HepG2 (cell line): ENCODE results near the gene MAJIN. TPM values are rescaled to one million over a fixed set of nuclear protein-coding genes. Genes with fewer than 3 reads are reported as not detected.

Experiments used
- CHD4 ChIP-seq: fragments of 200-600 bp; sonication (generic); IDR thresholded peaks from 2 replicates; pipeline ENCODE4 v1.7.0; 2017; ENCODE audit warnings: mild to moderate bottlenecking, low read length, borderline replicate concordance
- ELF4 ChIP-seq: sonication (generic); formaldehyde crosslinking; IDR thresholded peaks from 2 replicates; pipeline ENCODE4 v1.5.0; 2020; ENCODE audit warnings: missing genetic modification reagents, mild to moderate bottlenecking, moderate library complexity, borderline replicate concordance
- HCFC1 ChIP-seq: fragments of 150-350 bp; IDR thresholded peaks from 2 replicates; pipeline ENCODE4 v1.6.1; 2014; ENCODE audit warnings: low read depth, low read length
- NCOR1 ChIP-seq: fragments of 200-600 bp; sonication (generic); IDR thresholded peaks from 2 replicates; pipeline ENCODE4 v1.7.0; 2017; ENCODE audit warnings: antibody characterized with exemption, low read length, borderline replicate concordance
- PHF20 ChIP-seq: sonication (generic); formaldehyde crosslinking; IDR thresholded peaks from 2 replicates; pipeline ENCODE4 v1.5.0; 2020; ENCODE audit warnings: mild to moderate bottlenecking, missing genetic modification reagents
- RBFOX2 ChIP-seq: fragments of 200-400 bp; formaldehyde crosslinking; IDR thresholded peaks from 2 replicates; pipeline ENCODE4 v1.6.1; 2017; ENCODE audit warnings: low read depth, mild to moderate bottlenecking, low read length
- SKI ChIP-seq: fragments of 450-650 bp; IDR thresholded peaks from one replicate; pipeline ENCODE4 v1.6.1; 2018; ENCODE audit warnings: mild to moderate bottlenecking; ENCODE audit not compliant: partially characterized antibody
- ZC3H4 ChIP-seq: sonication (generic); formaldehyde crosslinking; IDR thresholded peaks from 2 replicates; pipeline ENCODE4 v1.4.0; 2020; ENCODE audit warnings: missing genetic modification reagents, borderline replicate concordance
- ZKSCAN5 ChIP-seq: sonication (generic); formaldehyde crosslinking; IDR thresholded peaks from 2 replicates; pipeline ENCODE4 v1.5.1; 2020; ENCODE audit warnings: mild to moderate bottlenecking, missing genetic modification reagents
- ZNF549 ChIP-seq: sonication (generic); formaldehyde crosslinking; IDR thresholded peaks from 2 replicates; pipeline ENCODE4 v1.5.0; 2020; ENCODE audit warnings: missing genetic modification reagents
- polyA plus RNA-seq, 8 experiments: library from polyadenylated mRNA; depleted of rRNA in 3 of 8; stranded (reverse) in 7 of 8; unstranded in 1 of 8; fragments of >200 nt; fragmentation: Illumina TruSeq in 4 of 8; extraction: Trizol in 4 of 8; gene quantifications; 2 replicates each; pipeline versions ENCODE4 v1.2.1 to v1.2.3, GENCODE V29; 2011 to 2016; ENCODE audit warnings: low read depth in 4 of 8, missing spikeins in 1 of 8, mixed read lengths in 1 of 8; ENCODE audit not compliant: insufficient read depth in 1 of 8
- total RNA-seq, 5 experiments: library from RNA; depleted of rRNA; stranded (reverse); fragments of >200 nt; fragmentation: Illumina TruSeq; extraction: Trizol; gene quantifications; 2 replicates each; pipeline ENCODE4 v1.2.3, GENCODE V29; 2016; ENCODE audit warnings: low read depth in 1 of 5
- TF ChIP-seq, protein P1 (sequence below): fragments of 450-650 bp; IDR thresholded peaks from 2 replicates; pipeline ENCODE4 v1.6.1; 2016
- TF ChIP-seq, protein P2 (sequence below): sonication (generic); formaldehyde crosslinking; IDR thresholded peaks from 2 replicates; pipeline ENCODE4 v1.4.0; 2020; ENCODE audit warnings: mild to moderate bottlenecking, low read depth, missing genetic modification reagents
- TF ChIP-seq, protein P3 (sequence below): sonication (generic); formaldehyde crosslinking; IDR thresholded peaks from 2 replicates; pipeline ENCODE4 v1.8.0; 2022; ENCODE audit warnings: missing genetic modification reagents, mild to moderate bottlenecking, moderate library complexity, borderline replicate concordance
- TF ChIP-seq, protein P4 (sequence below): sonication (generic); formaldehyde crosslinking; IDR thresholded peaks from 2 replicates; pipeline ENCODE4; 2020; ENCODE audit warnings: missing genetic modification reagents, mild to moderate bottlenecking, borderline replicate concordance
- TF ChIP-seq, protein P5 (sequence below): sonication (generic); formaldehyde crosslinking; conservative IDR thresholded peaks from 2 replicates; pipeline ENCODE4 v1.8.0; 2022; ENCODE audit warnings: low read depth, missing genetic modification reagents

MAJIN gene
- total and polyA plus RNA-seq, 2 of the 13 experiments (the other 11 are each of a cell fraction or from before 2014, with no cell fraction given): not detected

DNA sequence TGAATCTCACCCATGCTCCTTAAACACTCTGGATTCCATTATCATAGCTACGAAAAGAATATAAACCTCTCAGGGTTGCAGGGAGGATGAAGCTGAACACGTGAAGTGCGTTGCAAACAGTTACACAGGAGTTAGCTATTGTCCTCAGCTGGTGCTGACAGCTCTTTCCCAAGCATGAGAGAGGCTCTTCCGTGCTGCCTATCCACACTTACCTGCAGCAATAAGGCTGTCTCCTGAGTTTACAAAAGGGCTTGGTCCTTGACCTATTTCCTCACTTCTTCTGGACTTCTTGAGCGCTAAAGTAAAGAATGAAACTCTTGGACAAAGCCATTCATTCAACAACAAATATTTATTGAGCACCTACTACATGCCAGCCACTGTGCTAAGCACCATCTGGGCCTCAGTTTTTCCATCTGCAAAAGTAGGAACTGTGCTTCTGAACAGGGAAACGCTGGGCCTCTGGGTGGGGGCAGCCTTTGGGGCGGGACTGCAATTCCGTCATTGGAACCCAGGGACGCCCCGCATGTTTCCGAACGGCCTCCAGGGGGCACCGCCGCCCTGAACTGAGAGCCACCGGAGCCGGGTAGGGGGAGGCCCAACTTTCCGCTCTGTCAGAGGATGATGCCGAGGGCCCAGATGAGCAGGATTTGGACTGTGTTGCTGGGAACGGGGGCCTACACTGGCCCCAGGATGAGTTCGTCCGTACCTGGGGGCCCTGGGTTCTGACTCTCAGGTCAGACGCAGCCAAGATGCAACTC is 41.4 kb upstream of the MAJIN start (continued):
- TF ChIP-seq, protein P1, sequence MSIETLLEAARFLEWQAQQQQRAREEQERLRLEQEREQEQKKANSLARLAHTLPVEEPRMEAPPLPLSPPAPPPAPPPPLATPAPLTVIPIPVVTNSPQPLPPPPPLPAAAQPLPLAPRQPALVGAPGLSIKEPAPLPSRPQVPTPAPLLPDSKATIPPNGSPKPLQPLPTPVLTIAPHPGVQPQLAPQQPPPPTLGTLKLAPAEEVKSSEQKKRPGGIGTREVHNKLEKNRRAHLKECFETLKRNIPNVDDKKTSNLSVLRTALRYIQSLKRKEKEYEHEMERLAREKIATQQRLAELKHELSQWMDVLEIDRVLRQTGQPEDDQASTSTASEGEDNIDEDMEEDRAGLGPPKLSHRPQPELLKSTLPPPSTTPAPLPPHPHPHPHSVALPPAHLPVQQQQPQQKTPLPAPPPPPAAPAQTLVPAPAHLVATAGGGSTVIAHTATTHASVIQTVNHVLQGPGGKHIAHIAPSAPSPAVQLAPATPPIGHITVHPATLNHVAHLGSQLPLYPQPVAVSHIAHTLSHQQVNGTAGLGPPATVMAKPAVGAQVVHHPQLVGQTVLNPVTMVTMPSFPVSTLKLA: no peak
- TF ChIP-seq, protein P2, sequence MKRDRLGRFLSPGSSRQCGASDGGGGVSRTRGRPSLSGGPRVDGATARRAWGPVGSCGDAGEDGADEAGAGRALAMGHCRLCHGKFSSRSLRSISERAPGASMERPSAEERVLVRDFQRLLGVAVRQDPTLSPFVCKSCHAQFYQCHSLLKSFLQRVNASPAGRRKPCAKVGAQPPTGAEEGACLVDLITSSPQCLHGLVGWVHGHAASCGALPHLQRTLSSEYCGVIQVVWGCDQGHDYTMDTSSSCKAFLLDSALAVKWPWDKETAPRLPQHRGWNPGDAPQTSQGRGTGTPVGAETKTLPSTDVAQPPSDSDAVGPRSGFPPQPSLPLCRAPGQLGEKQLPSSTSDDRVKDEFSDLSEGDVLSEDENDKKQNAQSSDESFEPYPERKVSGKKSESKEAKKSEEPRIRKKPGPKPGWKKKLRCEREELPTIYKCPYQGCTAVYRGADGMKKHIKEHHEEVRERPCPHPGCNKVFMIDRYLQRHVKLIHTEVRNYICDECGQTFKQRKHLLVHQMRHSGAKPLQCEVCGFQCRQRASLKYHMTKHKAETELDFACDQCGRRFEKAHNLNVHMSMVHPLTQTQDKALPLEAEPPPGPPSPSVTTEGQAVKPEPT (CRISPR knock-in tag): no peak
- TF ChIP-seq PHF20 (no peak), SKI (no peak), CHD4 (no peak), ELF4 (CRISPR knock-in tag) (no peak), RBFOX2 (no peak), ZKSCAN5 (CRISPR knock-in tag) (no peak), ZC3H4 (CRISPR knock-in tag) (no peak), ZNF549 (CRISPR knock-in tag) (no peak), HCFC1 (no peak), NCOR1 (no peak)
- TF ChIP-seq, protein P3, sequence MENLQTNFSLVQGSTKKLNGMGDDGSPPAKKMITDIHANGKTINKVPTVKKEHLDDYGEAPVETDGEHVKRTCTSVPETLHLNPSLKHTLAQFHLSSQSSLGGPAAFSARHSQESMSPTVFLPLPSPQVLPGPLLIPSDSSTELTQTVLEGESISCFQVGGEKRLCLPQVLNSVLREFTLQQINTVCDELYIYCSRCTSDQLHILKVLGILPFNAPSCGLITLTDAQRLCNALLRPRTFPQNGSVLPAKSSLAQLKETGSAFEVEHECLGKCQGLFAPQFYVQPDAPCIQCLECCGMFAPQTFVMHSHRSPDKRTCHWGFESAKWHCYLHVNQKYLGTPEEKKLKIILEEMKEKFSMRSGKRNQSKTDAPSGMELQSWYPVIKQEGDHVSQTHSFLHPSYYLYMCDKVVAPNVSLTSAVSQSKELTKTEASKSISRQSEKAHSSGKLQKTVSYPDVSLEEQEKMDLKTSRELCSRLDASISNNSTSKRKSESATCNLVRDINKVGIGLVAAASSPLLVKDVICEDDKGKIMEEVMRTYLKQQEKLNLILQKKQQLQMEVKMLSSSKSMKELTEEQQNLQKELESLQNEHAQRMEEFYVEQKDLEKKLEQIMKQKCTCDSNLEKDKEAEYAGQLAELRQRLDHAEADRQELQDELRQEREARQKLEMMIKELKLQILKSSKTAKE (CRISPR knock-in tag): no peak
- TF ChIP-seq, protein P4, sequence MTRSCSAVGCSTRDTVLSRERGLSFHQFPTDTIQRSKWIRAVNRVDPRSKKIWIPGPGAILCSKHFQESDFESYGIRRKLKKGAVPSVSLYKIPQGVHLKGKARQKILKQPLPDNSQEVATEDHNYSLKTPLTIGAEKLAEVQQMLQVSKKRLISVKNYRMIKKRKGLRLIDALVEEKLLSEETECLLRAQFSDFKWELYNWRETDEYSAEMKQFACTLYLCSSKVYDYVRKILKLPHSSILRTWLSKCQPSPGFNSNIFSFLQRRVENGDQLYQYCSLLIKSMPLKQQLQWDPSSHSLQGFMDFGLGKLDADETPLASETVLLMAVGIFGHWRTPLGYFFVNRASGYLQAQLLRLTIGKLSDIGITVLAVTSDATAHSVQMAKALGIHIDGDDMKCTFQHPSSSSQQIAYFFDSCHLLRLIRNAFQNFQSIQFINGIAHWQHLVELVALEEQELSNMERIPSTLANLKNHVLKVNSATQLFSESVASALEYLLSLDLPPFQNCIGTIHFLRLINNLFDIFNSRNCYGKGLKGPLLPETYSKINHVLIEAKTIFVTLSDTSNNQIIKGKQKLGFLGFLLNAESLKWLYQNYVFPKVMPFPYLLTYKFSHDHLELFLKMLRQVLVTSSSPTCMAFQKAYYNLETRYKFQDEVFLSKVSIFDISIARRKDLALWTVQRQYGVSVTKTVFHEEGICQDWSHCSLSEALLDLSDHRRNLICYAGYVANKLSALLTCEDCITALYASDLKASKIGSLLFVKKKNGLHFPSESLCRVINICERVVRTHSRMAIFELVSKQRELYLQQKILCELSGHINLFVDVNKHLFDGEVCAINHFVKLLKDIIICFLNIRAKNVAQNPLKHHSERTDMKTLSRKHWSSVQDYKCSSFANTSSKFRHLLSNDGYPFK: no peak
- TF ChIP-seq, protein P5, sequence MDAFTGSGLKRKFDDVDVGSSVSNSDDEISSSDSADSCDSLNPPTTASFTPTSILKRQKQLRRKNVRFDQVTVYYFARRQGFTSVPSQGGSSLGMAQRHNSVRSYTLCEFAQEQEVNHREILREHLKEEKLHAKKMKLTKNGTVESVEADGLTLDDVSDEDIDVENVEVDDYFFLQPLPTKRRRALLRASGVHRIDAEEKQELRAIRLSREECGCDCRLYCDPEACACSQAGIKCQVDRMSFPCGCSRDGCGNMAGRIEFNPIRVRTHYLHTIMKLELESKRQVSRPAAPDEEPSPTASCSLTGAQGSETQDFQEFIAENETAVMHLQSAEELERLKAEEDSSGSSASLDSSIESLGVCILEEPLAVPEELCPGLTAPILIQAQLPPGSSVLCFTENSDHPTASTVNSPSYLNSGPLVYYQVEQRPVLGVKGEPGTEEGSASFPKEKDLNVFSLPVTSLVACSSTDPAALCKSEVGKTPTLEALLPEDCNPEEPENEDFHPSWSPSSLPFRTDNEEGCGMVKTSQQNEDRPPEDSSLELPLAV (CRISPR knock-in tag): no peak
